LoVo (cell line): ENCODE measurements around the gene RASAL2.
A peak's percentile ranks its signal among the peaks of the same experiment; 100 is the strongest.
"Not testable (repeated sequence)": the region's sequence is repeated elsewhere in the genome, so short reads cannot be mapped to it uniquely, and the experiment has no call there.

Experiments used
- DNase-seq: peaks from one replicate; pipeline ENCODE4 v3.0.0-alpha.2; 2016; ENCODE audit warnings: low spot score

The RASAL2 gene

GRCh38 chr1:178237121-178237520 lies 143.2 kb downstream of the RASAL2 start:
- no peak for DNase-seq

GRCh38 chr1:178238722-178239510 lies 145.0 kb downstream of the RASAL2 start:
- peak; percentile 89 for DNase-seq

- DNase-seq: no peak
Observed at GRCh38 chr1:178241057-178241456, 147.2 kb downstream of the RASAL2 start.

- DNase-seq: no peak
Observed at GRCh38 chr1:178241837-178242236, 147.9 kb downstream of the RASAL2 start.

DNA sequence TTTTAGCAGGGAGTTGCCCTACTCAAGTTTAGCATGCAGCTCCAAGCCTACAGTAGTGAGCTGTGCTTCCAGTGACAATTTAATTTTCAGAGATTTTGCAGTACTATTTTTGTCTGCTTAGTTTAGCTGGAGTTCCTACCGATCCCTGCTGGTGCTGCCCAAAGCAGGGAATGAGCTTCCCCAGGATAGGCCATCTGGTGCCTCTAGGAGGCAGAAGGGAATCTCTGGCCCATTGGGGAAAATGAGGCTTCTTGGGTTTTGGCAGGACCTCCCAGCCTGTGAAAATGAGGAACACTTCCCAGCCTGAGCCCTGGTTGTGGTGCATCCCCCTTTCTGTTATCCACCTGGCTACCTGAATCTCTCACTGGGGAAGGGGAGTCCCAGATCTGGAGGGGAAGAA lies 149.2 kb downstream of the RASAL2 start:
- no peak for DNase-seq

GRCh38 chr1:178243890-178244289 lies 150.0 kb downstream of the RASAL2 start:
- no peak for DNase-seq

DNA sequence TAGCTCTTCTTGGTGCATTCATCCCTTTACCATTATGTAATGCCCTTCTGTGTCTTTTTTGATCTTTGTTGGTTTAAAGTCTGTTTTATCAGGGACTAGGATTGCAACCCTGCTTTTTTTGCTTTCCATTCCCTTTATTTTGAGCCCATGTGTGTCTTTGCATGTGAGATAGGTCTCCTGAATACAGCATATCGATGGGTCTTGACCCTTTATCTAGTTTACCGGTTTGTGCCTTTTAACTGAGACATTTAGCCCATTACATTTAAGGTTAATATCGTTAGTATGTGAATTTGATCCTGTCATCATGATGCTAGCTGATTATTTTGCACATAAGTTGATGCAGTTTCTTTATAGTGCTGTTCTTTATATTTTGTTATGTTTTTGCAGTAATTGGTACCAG lies 154.4 kb downstream of the RASAL2 start:
- not testable (repeated sequence) for DNase-seq

- DNase-seq: not testable (repeated sequence)
Observed at GRCh38 chr1:178253581-178253980, 159.7 kb downstream of the RASAL2 start.

DNA sequence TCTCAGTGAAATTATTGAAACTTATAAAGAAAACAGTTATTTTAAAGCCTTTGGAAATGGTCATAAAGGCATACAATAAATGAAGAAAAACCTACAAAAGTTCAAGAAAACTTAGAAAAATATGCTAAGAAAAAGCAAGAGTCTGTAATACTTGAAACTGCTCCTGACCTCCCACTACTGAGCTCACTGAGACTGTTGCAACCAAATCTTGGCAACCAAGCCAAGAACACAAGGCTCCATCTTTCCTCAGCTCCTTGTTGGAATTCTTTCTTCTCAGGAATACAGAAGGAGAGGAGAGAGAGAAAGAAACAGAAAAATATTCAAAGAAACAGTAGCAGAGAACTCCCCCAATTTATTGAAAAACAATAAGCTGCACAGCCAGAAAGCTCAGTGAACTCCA lies 160.5 kb downstream of the RASAL2 start:
- DNase-seq: no peak

- DNase-seq: no peak
Observed at GRCh38 chr1:178258536-178258935, 164.6 kb downstream of the RASAL2 start.

DNA sequence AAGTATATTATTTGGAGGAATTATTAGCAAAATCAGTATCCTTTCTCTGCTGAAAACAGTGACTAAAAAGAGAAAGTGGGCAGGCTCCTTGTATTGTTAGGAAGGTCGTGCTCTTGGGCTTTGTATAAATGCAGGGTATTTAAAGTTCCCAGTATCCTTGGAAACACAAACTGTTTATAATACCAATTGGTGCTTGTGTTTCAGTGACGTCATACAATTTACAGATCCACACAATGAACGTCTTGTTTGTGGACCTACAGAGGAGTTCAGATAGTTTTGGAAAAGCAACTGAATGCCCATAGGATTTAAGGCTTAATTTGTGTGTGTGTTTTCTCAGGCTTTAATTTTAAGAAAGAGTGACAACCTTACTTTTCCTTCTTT lies 168.2 kb downstream of the RASAL2 start:
- no peak for DNase-seq

- DNase-seq: no peak
Observed at GRCh38 chr1:178263341-178263740, 169.4 kb downstream of the RASAL2 start.

DNA sequence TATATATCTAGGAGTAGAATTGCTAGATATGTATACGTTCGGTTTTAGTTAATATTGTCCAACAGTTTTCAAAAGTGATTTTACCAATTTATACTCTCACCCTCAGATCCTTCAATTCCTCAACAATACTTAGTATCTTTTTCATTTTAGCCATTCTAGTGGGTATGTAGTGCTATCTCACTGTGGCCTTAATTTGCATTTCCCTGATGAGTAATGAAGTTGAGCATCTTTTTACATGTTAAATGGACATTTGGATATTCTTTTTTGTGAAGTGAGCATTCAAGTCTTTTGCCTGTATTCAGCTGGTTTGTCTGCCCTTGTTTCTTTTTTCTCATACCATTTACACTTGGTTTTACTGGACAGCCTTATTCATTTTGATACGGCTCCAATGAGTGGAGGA lies 172.2 kb downstream of the RASAL2 start:
- no peak for DNase-seq

DNA sequence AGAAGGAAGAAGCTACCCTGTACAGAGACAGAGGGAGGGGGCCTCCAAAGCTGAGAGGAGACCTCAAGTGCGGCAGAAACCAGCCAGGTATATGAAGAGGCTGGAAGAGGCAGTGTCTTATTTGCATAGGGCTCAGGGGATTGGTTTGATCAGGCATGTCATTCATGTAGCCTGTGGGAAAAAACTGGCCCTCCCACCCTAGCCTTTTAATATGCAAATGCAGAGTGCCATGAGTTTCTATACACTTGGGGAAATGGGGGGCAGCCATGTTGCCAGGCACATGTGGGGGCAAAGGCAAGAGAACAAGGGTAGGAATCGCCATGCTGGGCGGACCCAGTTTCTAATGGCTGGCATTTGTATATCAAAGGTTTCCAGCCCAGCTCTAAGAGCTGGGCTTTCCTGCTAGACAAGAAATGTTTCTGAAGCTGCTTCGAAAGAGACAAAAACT lies 172.7 kb downstream of the RASAL2 start:
- no peak for DNase-seq

DNA sequence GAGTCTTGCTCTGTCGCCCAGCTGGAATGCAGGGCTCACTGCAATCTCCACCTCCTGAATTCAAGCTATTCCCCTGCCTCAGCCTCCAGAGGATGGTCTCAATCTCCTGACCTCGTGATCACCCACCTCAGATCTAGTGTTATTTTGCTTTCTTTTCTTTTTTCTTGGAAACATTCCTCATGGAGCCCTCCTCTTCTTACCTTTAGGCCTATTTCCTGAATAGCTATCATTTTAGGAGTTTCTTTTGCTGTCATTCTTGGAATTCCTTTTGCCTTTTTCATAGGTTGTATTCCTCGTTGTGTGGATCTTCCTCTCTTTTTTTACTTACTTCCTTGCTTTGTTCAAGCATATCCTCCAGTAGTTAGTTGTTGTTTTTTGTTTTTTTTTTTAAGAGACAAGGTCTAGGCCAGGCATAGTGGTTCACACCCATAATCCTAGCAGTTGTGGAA lies 173.8 kb downstream of the RASAL2 start:
- peak; percentile 23 for DNase-seq

DNA sequence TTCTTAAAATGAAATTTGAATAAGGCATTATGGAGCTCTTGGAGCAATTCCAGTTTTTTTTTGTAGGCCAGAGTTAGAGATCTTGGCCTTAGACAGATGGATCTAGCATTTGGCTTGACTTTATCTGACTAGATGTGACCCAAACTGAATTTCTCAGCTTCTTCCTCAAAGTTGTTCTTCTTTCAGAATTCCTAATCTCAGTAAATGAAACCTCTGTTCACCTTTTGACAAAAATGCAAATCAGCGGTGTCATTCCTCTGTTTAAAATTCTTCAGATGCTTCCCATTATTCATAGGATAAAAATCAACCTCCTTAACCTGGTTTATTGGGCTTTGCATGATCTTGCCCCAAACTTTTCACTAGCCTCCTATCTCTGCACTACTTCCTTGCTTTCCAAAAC lies 177.6 kb downstream of the RASAL2 start:
- DNase-seq: no peak

DNA sequence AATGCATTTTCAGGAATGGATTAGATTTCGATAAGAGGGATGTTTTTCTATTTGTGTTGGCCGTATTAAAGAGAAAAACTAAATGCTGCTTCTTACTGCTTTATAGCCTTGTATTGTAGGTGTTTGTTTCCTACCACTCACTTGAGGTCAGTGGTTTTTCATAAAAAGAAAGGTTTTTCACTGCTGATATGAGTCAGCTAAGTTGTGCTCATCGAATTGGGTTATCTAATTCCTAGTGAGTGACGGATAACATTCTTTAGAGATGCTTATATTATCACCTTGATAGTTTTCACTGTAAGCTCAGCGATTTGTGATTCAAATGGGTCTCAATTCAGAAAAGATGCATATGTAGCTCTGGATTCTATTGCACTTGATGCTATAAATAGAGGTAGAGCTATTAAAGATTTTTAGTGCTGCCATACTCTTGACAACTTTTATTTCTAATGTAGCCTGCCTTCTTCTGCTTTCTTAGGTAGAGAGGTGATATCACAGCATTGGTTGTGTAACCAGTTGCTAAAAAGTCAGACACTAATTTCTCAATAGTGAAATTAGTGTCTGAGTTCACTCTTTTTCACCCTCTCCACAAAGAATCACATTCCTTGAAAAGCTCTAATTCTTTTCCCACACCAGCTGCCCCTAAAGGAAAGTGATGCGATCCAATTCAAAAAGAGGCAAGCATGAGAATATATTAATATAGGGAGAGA lies 180.0 kb downstream of the RASAL2 start:
- no peak for DNase-seq

DNA sequence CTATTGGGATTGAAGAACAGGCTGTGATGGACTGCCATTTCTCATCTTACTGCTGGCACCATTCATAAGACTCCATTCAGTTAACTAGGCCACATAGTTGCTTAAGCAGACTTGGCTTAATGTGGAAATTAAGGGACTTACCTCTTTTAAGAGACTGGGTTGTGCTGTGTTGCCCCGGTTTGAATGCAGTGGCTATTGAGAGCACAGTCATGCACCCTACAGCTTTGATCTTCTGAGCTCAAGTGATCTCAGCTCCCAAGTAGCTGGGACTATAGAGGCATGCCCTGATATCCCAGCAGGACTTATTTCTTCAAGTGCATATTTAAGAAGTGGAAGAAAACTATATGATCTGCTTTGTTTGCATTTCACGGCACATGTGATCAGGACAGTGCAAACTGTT lies 181.1 kb downstream of the RASAL2 start:
- no peak for DNase-seq

- no peak for DNase-seq
Observed at GRCh38 chr1:178275553-178275952, 181.6 kb downstream of the RASAL2 start.

DNA sequence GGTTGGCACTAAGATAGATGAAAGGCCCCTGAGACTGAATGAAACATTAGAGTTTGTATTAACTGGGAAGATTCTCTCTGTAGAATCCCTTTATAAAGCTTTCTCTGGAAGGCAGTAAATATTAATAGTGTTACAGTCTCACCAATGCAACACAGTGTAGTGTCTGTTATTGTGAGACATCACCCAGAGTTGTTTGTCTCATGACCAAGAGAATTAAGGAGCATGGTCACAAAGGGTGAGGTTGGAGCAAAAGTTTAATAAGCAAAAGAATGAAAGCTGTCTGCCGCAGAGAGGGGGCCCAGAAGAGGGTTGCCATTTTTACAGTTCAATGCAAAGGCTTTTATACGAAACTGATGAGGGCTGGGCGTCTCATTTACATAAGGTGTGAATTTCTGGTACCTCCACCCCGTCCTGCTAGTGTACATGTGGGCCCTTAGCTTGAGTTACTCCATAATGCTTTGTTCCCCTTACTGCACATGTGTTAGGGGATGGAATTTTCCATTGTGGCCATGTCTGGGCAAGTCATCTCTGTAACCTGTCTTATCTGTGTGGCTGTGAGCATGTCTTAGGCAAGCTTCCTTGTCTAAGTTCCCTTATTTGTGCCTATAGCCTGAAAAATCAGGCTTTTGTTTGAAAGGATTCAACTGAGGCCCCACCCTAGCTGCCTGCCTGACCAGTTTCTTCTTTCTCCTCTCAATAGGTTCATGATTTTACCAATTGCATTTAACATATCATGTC lies 184.1 kb downstream of the RASAL2 start:
- DNase-seq: no peak

DNA sequence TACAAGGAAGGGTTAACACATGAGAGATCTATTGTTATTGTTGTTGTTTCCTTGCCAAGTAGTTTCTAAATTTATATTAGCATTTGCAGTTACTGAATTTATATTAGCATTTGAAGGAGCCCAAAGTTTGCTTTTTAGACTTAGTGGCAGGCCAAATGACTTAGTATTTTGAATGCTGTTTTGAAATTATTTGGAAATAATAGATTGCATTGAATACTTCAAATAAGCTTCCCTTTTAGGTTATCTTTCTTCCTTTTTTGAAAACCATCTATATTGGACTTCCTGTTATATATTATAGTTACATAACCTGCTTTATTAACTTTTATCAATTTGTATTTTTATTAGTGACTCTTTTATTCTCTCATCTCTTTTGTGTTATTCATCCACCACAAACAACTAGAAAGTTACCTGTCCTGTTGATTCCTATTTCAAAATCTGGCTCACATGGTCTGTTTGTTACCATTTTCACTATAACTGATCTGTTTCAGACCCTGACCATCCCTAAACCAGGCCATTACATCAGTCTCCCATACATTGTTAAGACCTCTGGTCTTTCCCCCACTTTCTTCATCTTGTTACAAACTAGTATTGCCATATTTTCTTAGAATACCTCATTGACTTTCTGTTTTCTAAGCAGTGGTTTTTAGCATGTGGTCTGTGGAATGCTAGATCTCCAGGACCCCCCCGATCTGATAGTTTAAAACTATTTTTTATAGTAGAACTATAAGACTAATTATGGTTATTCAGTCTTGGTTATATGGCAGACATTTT lies 185.2 kb downstream of the RASAL2 start:
- no peak for DNase-seq

DNA sequence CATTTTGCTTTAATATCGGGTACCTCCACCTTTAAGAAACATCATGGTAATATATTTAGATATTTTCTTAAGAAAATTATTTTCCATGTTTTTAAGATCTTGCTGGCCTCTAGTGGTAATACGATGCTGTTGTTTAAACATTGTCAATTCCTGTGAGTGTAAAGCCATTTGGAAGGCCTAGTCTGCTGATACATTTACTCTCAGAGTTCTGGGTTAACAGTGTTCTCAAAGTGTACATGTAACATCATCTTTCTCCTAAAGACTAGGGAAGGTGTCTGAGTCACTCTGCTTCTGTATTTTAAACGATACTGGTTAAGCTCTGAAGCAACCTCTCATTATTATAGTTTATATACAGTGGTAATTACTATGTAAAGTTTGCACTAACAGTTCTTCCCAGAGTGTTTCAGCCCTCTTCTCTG lies 189.1 kb downstream of the RASAL2 start:
- peak; percentile 35 for DNase-seq
